ENCODE data around the gene ART3. TPM values are rescaled to one million over a fixed set of nuclear protein-coding genes. Genes with fewer than 3 reads are reported as not detected.

Gene ART3
- total RNA-seq, 1 donor from 2014 or later = under 0.01 TPM

GRCh38 chr4:76055421-76055820 lies 19.1 kb upstream of the ART3 start:
- no peak for TF ChIP-seq CTCF (IDR thresholded peaks at IDR 0.05; ENCODE audit: insufficient read depth, low read length, severe bottlenecking)
- Histone ChIP-seq H3K36me3 (ENCODE audit: control insufficient read depth, insufficient read depth, low read length) (no peaks in the 10 kb centered on the region), H3K4me3 (ENCODE audit: low read depth, low read length) (no peak overlapping the region), H3K27me3 (ENCODE audit: control insufficient read depth, insufficient read depth, low read length) (no peaks in the 10 kb centered on the region)
- DNase-seq (ENCODE audit: low read depth) (no peak), FAIRE-seq (no peak)

- Histone ChIP-seq H3K36me3 (ENCODE audit: control insufficient read depth, insufficient read depth, low read length) (no peaks in the 10 kb centered on the region), H3K4me3 (ENCODE audit: low read depth, low read length) (no peak overlapping the region), H3K27me3 (ENCODE audit: control insufficient read depth, insufficient read depth, low read length) (no peaks in the 10 kb centered on the region)
- no peak for TF ChIP-seq CTCF (IDR thresholded peaks at IDR 0.05; ENCODE audit: insufficient read depth, low read length, severe bottlenecking)
- DNase-seq (ENCODE audit: low read depth) (peak; percentile 61), FAIRE-seq (no peak)
These were observed 16.2 kb upstream of the ART3 start for GRCh38 chr4:76058302-76058701.

DNA sequence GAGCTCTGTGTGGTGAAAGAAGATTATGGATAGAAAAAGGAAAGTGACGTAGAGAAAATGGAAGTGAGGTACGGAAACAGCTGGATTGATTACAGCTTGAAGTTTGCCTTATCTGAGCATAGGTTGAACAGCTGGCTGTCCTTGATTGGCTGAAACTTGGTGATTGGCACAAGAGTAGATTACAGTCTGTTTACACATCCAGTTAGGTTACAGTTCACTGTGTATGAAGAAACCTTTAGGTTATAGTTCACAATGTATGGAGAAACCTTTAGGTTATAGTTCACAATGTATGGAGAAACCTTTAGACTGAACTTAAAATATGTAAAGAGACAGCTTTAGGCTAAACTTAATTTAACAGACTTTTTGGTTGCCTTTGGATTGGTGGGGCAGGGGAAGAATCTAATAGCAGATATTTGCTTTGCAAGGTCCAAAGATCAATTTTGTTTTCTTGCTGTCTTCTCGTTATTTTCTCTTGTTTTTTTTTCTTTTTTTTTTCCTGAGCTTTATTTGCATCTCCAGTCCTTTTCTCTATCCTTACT lies 15.6 kb upstream of the ART3 start:
- no peak for TF ChIP-seq CTCF (IDR thresholded peaks at IDR 0.05; ENCODE audit: insufficient read depth, low read length, severe bottlenecking)
- no peaks in the 10 kb centered on the region for H3K36me3 ChIP-seq (ENCODE audit: control insufficient read depth, insufficient read depth, low read length)
- DNase-seq (ENCODE audit: low read depth) (peak; percentile 57), FAIRE-seq (no peak)
- H3K4me3 ChIP-seq (ENCODE audit: low read depth, low read length) = no peak overlapping the region
- no peaks in the 10 kb centered on the region for H3K27me3 ChIP-seq (ENCODE audit: control insufficient read depth, insufficient read depth, low read length)

- H3K4me3 ChIP-seq (ENCODE audit: low read depth, low read length) = no peak overlapping the region
- H3K27me3 ChIP-seq (ENCODE audit: control insufficient read depth, insufficient read depth, low read length) = no peaks in the 10 kb centered on the region
- no peaks in the 10 kb centered on the region for H3K36me3 ChIP-seq (ENCODE audit: control insufficient read depth, insufficient read depth, low read length)
- no peak for TF ChIP-seq CTCF (IDR thresholded peaks at IDR 0.05; ENCODE audit: insufficient read depth, low read length, severe bottlenecking)
- FAIRE-seq = no peak
- DNase-seq (ENCODE audit: low read depth) = peak; percentile 97
These were observed 14.8 kb upstream of the ART3 start for GRCh38 chr4:76059750-76060149.

- H3K36me3 ChIP-seq (ENCODE audit: control insufficient read depth, insufficient read depth, low read length) = no peaks in the 10 kb centered on the region
- no peak for TF ChIP-seq CTCF (IDR thresholded peaks at IDR 0.05; ENCODE audit: insufficient read depth, low read length, severe bottlenecking)
- H3K27me3 ChIP-seq (ENCODE audit: control insufficient read depth, insufficient read depth, low read length) = no peaks in the 10 kb centered on the region
- DNase-seq (ENCODE audit: low read depth) (no peak), FAIRE-seq (no peak)
- H3K4me3 ChIP-seq (ENCODE audit: low read depth, low read length) = no peak overlapping the region
These were observed 14.0 kb upstream of the ART3 start for GRCh38 chr4:76060506-76060905.

GRCh38 chr4:76061421-76061820 lies 13.1 kb upstream of the ART3 start:
- DNase-seq (ENCODE audit: low read depth) = no peak
- no peaks in the 10 kb centered on the region for H3K36me3 ChIP-seq (ENCODE audit: control insufficient read depth, insufficient read depth, low read length)
- TF ChIP-seq CTCF (IDR thresholded peaks at IDR 0.05; ENCODE audit: insufficient read depth, low read length, severe bottlenecking) = no peak
- H3K4me3 ChIP-seq (ENCODE audit: low read depth, low read length) = no peak overlapping the region
- H3K27me3 ChIP-seq (ENCODE audit: control insufficient read depth, insufficient read depth, low read length) = no peaks in the 10 kb centered on the region
- FAIRE-seq = no peak

Measured in bronchial epithelial cell (primary cell).